Measurements from ENCODE around the gene TMEM38B. TPM values are rescaled to one million over a fixed set of nuclear protein-coding genes. Genes with fewer than 3 reads are reported as not detected.

The TMEM38B gene
- total RNA-seq, 1 experiment from 2014 or later: 14.5 TPM

- Histone ChIP-seq H2BK15ac (ENCODE audit: low read depth, low read length) (no peak overlapping the region), H3K56ac (ENCODE audit: insufficient read length, low read depth, low read length) (no peak overlapping the region), H2BK12ac (ENCODE audit: insufficient read length, low read depth, low read length) (no peak overlapping the region), H3K9me3 (ENCODE audit: control insufficient read depth, low read depth, low read length) (no peaks in the 10 kb centered on the region), H4K91ac (ENCODE audit: insufficient read length, low read depth, low read length) (no peak overlapping the region), H4K8ac (replicated peaks; ENCODE audit: insufficient read length, low read depth, low read length) (no peak overlapping the region), H3K9ac (ENCODE audit: extremely low read depth, insufficient read length, low read length) (no peak overlapping the region), H4K20me1 (ENCODE audit: control insufficient read depth, insufficient read depth, insufficient read length) (no peaks in the 10 kb centered on the region), H3K4me2 (ENCODE audit: insufficient read depth, insufficient read length, low read length) (no peak overlapping the region), H3K4me1 (ENCODE audit: insufficient read depth, low read length) (no peaks in the 10 kb centered on the region), H3K23ac (ENCODE audit: insufficient read length, low read depth, low read length) (no peak overlapping the region), H3K18ac (ENCODE audit: insufficient read length, low read depth, low read length) (no peak overlapping the region), H3K27ac (ENCODE audit: insufficient read length, low read depth, low read length) (no peak overlapping the region), H3K4ac (ENCODE audit: low read depth, low read length) (no peak overlapping the region), H3T11ph (ENCODE audit: low read length) (no peak overlapping the region), H3K14ac (ENCODE audit: insufficient read depth, low read length) (no peak overlapping the region), H3K79me2 (ENCODE audit: insufficient read depth, low read length) (no peaks in the 10 kb centered on the region), H2BK20ac (ENCODE audit: low read depth, low read length, poor library complexity, severe bottlenecking) (no peak overlapping the region), H3K79me1 (ENCODE audit: insufficient read depth, low read depth, low read length, poor library complexity, severe bottlenecking) (no peaks in the 10 kb centered on the region), H3K27me3 (ENCODE audit: insufficient read depth, low read length) (no peaks in the 10 kb centered on the region), H3K23me2 (ENCODE audit: insufficient read length, low read depth, low read length, poor library complexity, severe bottlenecking) (no peaks in the 10 kb centered on the region), H2BK120ac (ENCODE audit: low read depth, low read length, poor library complexity, severe bottlenecking) (no peak overlapping the region), H4K5ac (ENCODE audit: insufficient read length, low read depth, low read length) (no peak overlapping the region), H2BK5ac (ENCODE audit: insufficient read length, low read length) (no peak overlapping the region), H2AFZ (ENCODE audit: low read length) (no peak overlapping the region), H2AK5ac (ENCODE audit: insufficient read length, low read length) (no peak overlapping the region)
- H3K27ac Mint-ChIP-seq: no peak overlapping the region; a peak in 2 of 7 replicates
- WGBS (ENCODE audit: extremely low coverage, insufficient read length, low lambda C conversion rate): no CpG with 5 or more reads among the region's 8 CpGs
- H3K4me1 Mint-ChIP-seq: no peaks in the 10 kb centered on the region
- no peaks in the 10 kb centered on the region; a peak in 1 of 7 replicates for H3K36me3 Mint-ChIP-seq (ENCODE audit: insufficient read depth in 1 of 3, low read depth in 3 of 3)
- DNase-seq: no peak
- no peaks in the 10 kb centered on the region for H3K27me3 Mint-ChIP-seq (ENCODE audit: low read depth)
- no peak overlapping the region for H3K4me3 Mint-ChIP-seq
- TF ChIP-seq CTCF (conservative IDR thresholded peaks at IDR 0.05): no peak
- H3K9me3 Mint-ChIP-seq: no peaks in the 10 kb centered on the region; a peak in 1 of 5 replicates
These were observed 11.8 kb downstream of the TMEM38B start for GRCh38 chr9:105706156-105706555.

Measured in H9 (cell line).